ENCODE measurements around the gene TMEM145. TPM values are rescaled to one million over a fixed set of nuclear protein-coding genes. Genes with fewer than 3 reads are reported as not detected.

TMEM145 gene
- total and polyA plus RNA-seq, 10 of the 15 experiments (the other 5 are each of a cell fraction or from before 2014, with no cell fraction given) = 0.04 to 0.97 (median 0.16) TPM; not detected in 4

DNA sequence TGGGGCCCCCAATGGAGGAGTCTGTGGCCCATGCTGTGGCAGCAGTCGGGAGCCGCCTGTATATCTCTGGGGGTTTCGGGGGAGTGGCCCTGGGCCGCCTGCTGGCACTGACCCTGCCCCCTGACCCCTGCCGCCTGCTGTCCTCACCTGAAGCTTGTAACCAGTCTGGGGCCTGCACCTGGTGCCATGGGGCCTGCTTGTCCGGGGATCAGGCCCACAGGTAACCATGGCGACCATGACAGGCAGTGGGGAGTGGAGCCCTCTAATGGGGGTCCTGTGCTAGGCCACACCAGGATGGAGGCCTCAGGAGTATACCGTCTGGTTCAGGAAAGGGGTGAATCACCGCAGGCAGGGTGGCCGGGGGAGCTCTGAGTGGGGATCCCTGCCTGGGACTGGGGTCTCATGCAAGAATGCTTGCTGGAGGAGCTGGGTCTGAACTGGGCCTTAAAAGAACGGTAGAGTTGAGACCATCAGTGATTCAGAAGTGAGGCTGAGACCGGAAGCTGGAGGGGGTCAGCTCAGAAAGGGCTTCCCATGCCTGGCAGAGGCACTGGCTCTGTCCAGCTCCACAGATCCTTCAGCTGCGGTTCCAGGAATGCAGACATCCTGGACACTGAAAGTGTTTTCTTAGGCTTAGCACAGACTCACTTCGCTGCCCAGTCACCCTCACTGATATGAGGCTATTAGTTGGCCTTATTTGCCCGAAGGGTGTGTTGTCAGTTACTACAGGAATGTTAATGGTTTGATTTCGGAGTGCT, 47.9 kb downstream of the TMEM145 start:
- CTCF ChIA-PET = no interaction called here
- SMC1A ChIA-PET (ENCODE audit: uncharacterized antibody, unreplicated experiment) = no interaction called here
- no TSS peak for BruUV-seq (replicated peaks)

More for the DNA sequence above, 47.9 kb downstream of the TMEM145 start:
- in situ Hi-C loops (cut with MboI) = no loop called here
- intact Hi-C loops (cut with micrococcal nuclease; ENCODE audit: unreplicated experiment) = no loop called here
- FAIRE-seq = no peak
- no peak for DNase-seq (ENCODE audit: low read depth, low spot score)
- no peak for ATAC-seq
- Histone ChIP-seq H3K4me1 (ENCODE audit: control insufficient read depth, insufficient read depth, low read length) (peaks cover 4% of the 10 kb centered on the region), H3K9ac (ENCODE audit: control insufficient read depth, insufficient read depth, low read length) (no peak overlapping the region), H3K27me3 (replicated peaks in 1 of 2; ENCODE audit: control insufficient read depth in 2 of 2, insufficient read depth in 2 of 2, low read length in 1 of 2) (no peaks in the 10 kb centered on the region), H3K4me2 (ENCODE audit: control insufficient read depth, insufficient read depth) (no peak overlapping the region), H3K27ac (ENCODE audit: control insufficient read depth, insufficient read depth) (no peak overlapping the region), H3K4me3 (no peak overlapping the region), H3K9me3 (replicated peaks; ENCODE audit: control insufficient read depth, insufficient read depth, low read length) (peaks cover 6% of the 10 kb centered on the region; the same call in 1 of the 3 replicates), H2AFZ (ENCODE audit: control insufficient read depth, low read depth, low read length) (no peak overlapping the region), H3K36me3 (ENCODE audit: control insufficient read depth in 2 of 2, insufficient read depth in 2 of 2, low read length in 1 of 2) (no peaks in the 10 kb centered on the region; a peak in 2 of 4 replicates), H3K79me2 (ENCODE audit: control insufficient read depth, insufficient read depth, low read length) (no peaks in the 10 kb centered on the region), H4K20me1 (ENCODE audit: control insufficient read depth, insufficient read depth) (no peaks in the 10 kb centered on the region)
- RAD21 ChIA-PET (ENCODE audit: unreplicated experiment) = no interaction called here
- TF ChIP-seq TARDBP (IDR thresholded peaks at IDR 0.05; ENCODE audit: borderline replicate concordance) (no peak), HDAC6 (IDR thresholded peaks at IDR 0.05; ENCODE audit: unreplicated experiment) (no peak), STAT3 (IDR thresholded peaks at IDR 0.05; ENCODE audit: low read depth, low read length) (no peak), ZNF24 (IDR thresholded peaks at IDR 0.05) (no peak), NR2C1 (IDR thresholded peaks at IDR 0.05) (no peak), TCF12 (IDR thresholded peaks at IDR 0.05; ENCODE audit: low read depth, low read length) (no peak), CHD4 (IDR thresholded peaks at IDR 0.05) (no peak), SMC3 (IDR thresholded peaks at IDR 0.05; ENCODE audit: borderline replicate concordance, low read length) (no peak), SUZ12 (IDR thresholded peaks at IDR 0.05; ENCODE audit: unreplicated experiment) (no peak), TAF1 (IDR thresholded peaks at IDR 0.05; ENCODE audit: borderline replicate concordance, low read depth, low read length) (no peak), HDGF (IDR thresholded peaks at IDR 0.05) (no peak), TCF3 (IDR thresholded peaks at IDR 0.05; ENCODE audit: borderline replicate concordance, insufficient read depth, low read depth, low read length) (no peak)
- TF ChIP-seq, protein P1, sequence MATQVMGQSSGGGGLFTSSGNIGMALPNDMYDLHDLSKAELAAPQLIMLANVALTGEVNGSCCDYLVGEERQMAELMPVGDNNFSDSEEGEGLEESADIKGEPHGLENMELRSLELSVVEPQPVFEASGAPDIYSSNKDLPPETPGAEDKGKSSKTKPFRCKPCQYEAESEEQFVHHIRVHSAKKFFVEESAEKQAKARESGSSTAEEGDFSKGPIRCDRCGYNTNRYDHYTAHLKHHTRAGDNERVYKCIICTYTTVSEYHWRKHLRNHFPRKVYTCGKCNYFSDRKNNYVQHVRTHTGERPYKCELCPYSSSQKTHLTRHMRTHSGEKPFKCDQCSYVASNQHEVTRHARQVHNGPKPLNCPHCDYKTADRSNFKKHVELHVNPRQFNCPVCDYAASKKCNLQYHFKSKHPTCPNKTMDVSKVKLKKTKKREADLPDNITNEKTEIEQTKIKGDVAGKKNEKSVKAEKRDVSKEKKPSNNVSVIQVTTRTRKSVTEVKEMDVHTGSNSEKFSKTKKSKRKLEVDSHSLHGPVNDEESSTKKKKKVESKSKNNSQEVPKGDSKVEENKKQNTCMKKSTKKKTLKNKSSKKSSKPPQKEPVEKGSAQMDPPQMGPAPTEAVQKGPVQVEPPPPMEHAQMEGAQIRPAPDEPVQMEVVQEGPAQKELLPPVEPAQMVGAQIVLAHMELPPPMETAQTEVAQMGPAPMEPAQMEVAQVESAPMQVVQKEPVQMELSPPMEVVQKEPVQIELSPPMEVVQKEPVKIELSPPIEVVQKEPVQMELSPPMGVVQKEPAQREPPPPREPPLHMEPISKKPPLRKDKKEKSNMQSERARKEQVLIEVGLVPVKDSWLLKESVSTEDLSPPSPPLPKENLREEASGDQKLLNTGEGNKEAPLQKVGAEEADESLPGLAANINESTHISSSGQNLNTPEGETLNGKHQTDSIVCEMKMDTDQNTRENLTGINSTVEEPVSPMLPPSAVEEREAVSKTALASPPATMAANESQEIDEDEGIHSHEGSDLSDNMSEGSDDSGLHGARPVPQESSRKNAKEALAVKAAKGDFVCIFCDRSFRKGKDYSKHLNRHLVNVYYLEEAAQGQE (IDR thresholded peaks at IDR 0.05; ENCODE audit: low read depth, low read length) = no peak
- TF ChIP-seq, protein P2, sequence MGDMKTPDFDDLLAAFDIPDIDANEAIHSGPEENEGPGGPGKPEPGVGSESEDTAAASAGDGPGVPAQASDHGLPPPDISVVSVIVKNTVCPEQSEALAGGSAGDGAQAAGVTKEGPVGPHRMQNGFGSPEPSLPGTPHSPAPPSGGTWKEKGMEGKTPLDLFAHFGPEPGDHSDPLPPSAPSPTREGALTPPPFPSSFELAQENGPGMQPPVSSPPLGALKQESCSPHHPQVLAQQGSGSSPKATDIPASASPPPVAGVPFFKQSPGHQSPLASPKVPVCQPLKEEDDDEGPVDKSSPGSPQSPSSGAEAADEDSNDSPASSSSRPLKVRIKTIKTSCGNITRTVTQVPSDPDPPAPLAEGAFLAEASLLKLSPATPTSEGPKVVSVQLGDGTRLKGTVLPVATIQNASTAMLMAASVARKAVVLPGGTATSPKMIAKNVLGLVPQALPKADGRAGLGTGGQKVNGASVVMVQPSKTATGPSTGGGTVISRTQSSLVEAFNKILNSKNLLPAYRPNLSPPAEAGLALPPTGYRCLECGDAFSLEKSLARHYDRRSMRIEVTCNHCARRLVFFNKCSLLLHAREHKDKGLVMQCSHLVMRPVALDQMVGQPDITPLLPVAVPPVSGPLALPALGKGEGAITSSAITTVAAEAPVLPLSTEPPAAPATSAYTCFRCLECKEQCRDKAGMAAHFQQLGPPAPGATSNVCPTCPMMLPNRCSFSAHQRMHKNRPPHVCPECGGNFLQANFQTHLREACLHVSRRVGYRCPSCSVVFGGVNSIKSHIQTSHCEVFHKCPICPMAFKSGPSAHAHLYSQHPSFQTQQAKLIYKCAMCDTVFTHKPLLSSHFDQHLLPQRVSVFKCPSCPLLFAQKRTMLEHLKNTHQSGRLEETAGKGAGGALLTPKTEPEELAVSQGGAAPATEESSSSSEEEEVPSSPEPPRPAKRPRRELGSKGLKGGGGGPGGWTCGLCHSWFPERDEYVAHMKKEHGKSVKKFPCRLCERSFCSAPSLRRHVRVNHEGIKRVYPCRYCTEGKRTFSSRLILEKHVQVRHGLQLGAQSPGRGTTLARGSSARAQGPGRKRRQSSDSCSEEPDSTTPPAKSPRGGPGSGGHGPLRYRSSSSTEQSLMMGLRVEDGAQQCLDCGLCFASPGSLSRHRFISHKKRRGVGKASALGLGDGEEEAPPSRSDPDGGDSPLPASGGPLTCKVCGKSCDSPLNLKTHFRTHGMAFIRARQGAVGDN (IDR thresholded peaks at IDR 0.05) = no peak
- TF ChIP-seq, protein P3, sequence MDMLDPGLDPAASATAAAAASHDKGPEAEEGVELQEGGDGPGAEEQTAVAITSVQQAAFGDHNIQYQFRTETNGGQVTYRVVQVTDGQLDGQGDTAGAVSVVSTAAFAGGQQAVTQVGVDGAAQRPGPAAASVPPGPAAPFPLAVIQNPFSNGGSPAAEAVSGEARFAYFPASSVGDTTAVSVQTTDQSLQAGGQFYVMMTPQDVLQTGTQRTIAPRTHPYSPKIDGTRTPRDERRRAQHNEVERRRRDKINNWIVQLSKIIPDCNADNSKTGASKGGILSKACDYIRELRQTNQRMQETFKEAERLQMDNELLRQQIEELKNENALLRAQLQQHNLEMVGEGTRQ (IDR thresholded peaks at IDR 0.05; ENCODE audit: borderline replicate concordance, low read depth, low read length) = no peak
- POLR2A ChIA-PET = no interaction called here
- 71% methylated on average over 16 of the region's 16 CpGs for WGBS (ENCODE audit: insufficient coverage, insufficient replicate concordance, low lambda C conversion rate, missing lambda C conversion rate)

Data from GM12878 (cell line).